NT2/D1 (cell line): ENCODE measurements around the gene TEDC1.

Experiments used
- YY1 ChIP-seq: IDR thresholded peaks from 2 replicates; pipeline ENCODE4 v1.6.1; 2011; ENCODE audit not compliant: insufficient read length, insufficient read depth
- ZNF274 ChIP-seq: IDR thresholded peaks from 2 replicates; pipeline ENCODE4 v1.6.1; 2011; ENCODE audit warnings: mild to moderate bottlenecking, low read depth, low read length

DNA sequence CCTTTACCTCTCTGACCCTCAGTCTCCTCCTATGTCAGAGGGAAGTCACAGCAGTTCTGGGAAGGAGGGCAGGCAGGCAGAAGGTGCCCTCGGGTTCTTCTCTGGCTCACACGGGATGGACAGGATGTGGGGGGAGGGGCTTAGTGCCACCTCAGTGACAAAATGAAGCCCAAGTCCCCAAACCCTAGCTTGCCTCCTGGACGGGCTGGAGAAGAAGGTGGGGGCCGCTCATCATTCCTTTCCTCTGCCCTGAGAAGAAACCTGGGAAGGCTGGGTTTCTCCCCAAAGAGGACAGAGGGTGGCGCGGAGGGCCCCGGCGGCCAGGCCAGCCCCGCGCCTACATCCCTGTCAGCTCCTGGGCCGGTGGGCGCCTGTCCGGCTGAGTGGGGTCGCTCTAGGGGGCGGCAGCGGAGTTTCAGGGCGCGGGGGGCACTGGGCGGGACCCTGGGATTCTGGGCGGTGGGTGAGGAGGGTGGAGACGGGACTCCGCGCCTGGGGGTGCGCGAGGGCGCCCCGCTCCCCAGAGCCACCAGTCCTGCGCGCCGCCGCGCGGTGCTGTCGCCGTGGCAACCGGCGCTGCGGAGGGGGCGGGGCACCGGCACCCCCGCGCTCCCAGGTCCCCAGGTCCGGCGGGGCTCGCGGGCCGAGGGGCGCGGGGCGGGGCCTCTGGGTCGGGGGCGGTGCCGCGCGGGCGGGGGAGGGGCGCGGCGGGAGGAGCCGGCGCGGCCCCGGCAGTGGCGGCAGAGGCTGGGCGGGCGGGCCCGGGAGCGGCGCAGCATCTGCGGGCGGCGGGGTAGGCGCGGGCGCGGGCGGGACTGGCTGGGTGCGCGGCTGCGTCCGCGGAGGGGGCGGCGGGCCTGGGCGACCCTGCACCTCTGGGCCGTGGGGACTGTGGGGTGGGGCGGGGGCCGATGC, 35.1 kb downstream of the TEDC1 start, which contains the start of gene TMEM121:
- TF ChIP-seq YY1, result no peak
- no peak for TF ChIP-seq ZNF274
